ENCODE results near the gene TOX4. TPM values are rescaled to one million over a fixed set of nuclear protein-coding genes. Genes with fewer than 3 reads are reported as not detected.

TOX4 gene
- total RNA-seq, 1 experiment from 2014 or later, result 50.1 TPM

DNA sequence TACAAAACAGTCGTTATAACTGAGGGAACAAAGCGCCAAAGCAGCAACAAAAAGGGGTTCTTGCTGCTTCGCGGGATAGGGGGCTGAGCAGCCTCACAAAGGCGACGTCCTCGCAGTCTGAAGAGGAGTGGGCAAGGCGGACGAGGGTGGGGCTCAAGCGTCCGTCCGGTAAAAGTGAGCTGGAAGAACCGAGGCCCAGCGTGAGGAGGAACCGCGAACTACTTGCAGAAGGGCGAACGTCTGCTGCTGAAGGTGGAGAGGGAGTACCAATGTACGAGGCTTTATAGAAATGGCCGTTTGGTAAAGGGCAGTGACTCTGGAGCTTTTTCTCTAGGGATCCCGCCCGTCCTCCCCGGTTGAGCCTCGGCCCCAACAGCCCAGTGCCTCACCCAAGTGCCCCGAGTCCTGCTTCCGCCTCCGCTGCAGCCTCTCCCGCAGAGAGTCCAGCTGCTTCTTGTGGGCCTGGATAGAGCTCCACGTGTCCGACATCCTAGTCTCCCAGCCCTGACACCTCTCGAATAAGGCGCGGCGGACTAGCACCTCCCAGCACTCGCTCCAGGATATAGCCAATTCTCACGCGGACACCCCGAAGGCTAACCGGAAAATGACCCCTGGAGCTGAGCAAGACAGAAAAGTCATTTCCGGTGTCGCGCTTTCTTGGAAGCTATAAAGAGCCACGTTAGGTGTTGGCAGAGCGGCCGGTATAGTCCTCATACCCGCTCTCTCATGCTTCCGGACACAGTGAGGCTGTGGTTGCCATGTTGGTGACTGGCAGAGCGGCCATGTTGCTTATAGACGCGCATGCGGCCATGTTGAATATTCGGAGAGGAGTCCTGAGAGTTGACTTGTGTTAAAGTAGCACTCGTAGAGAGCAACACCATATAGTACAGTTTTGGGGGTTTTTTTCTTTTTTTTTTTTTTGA lies 34.0 kb downstream of the TOX4 start, which contains the start of gene METTL3:
Gene METTL3 (minus strand): TSS at position 606 of the 923 bp plus-strand sequence. CDS start 117 bp downstream, at position 489.
- H3K27ac ChIP-seq (ENCODE audit: low read length), result peak within 1 kb of the TSS; percentile 95
- CTCF ChIA-PET, result interaction anchor here (1.0 kb wide), 2 partner anchors 13 to 22 kb away, joined by 3 read pairs; no protein-coding TSS in a partner anchor
- H3K4me3 ChIP-seq (ENCODE audit: low read depth in 2 of 2, low read length in 2 of 2), result peak within 1 kb of the TSS; percentile 98
- no peaks in the 10 kb centered on the region for H3K9me3 ChIP-seq (ENCODE audit: control insufficient read depth, insufficient read depth, low read depth, low read length)
- POLR2A ChIA-PET, result interaction anchor here (0.6 to 1.0 kb wide), 3 partner anchors 15 to 134 kb away, joined by 3 to 12 read pairs (median 3); partner anchors contain the start of gene SALL2
- peak; percentile 100 for ATAC-seq
- in situ Hi-C loops (cut with HindIII; ENCODE audit: low pct_unique_long_range_greater_than_20kb, low sequenced_read_pairs), result no loop called here
- TF ChIP-seq SIN3A (IDR thresholded peaks at IDR 0.05; ENCODE audit: borderline replicate concordance, insufficient read depth, low read depth, low read length), result no peak
- peak; percentile 80 for TF ChIP-seq POLR2AphosphoS5 (IDR thresholded peaks at IDR 0.05; ENCODE audit: low read depth, low read length)
- BruUV-seq (replicated peaks), result no TSS peak
- DNase-seq (ENCODE audit: low read depth, low spot score), result peak; percentile 90
- intact Hi-C loops (cut with micrococcal nuclease; ENCODE audit: unreplicated experiment), result no loop called here
- peaks cover 9% of the 10 kb centered on the region for H3K4me1 ChIP-seq (ENCODE audit: control insufficient read depth, insufficient read depth, low read length)
- H3K36me3 ChIP-seq (ENCODE audit: control insufficient read depth, insufficient read depth, low read length), result peaks cover 2% of the 10 kb centered on the region; the same call in 1 of the 2 replicates
- H3K27me3 ChIP-seq (ENCODE audit: control insufficient read depth, insufficient read depth, low read length), result no peaks in the 10 kb centered on the region

DNA sequence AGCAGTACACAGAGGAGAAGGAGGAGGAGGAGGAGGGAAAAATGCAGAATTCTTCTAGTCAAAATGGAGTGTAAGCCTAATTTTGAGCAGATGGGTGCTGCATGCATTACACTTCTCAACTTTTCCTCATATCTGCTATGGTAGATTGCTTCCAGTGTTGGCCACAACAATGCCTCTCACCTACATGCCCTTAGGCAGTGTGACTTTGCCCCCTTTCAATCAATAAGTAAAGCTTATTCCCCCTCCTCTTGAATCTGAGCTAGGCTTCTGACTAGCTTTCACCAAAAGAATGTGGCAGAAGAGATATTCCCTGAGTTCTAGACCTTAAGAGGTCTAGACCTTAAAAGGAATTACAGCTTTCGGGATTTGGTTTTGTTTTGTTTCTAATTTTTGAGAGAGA lies 37.3 kb downstream of the TOX4 start:
- BruUV-seq (replicated peaks), result no TSS peak
- intact Hi-C loops (cut with micrococcal nuclease; ENCODE audit: unreplicated experiment) (no loop called here), in situ Hi-C loops (cut with HindIII; ENCODE audit: low pct_unique_long_range_greater_than_20kb, low sequenced_read_pairs) (no loop called here)
- peaks cover 9% of the 10 kb centered on the region for H3K4me1 ChIP-seq (ENCODE audit: control insufficient read depth, insufficient read depth, low read length)
- DNase-seq (ENCODE audit: low read depth, low spot score), result no peak
- H3K27ac ChIP-seq (ENCODE audit: low read length), result no peak overlapping the region
- no peak overlapping the region for H3K4me3 ChIP-seq (ENCODE audit: low read depth in 2 of 2, low read length in 2 of 2)
- peaks cover 2% of the 10 kb centered on the region; the same call in 1 of the 2 replicates for H3K36me3 ChIP-seq (ENCODE audit: control insufficient read depth, insufficient read depth, low read length)
- CTCF ChIA-PET, result no interaction called here
- POLR2A ChIA-PET, result no interaction called here
- no peak for TF ChIP-seq TCF7L2 (IDR thresholded peaks at IDR 0.05; ENCODE audit: low read depth, low read length)
- no peak for TF ChIP-seq SIN3A (IDR thresholded peaks at IDR 0.05; ENCODE audit: borderline replicate concordance, insufficient read depth, low read depth, low read length)
- TF ChIP-seq POLR2AphosphoS5 (IDR thresholded peaks at IDR 0.05; ENCODE audit: low read depth, low read length), result no peak
- TF ChIP-seq, protein P1, sequence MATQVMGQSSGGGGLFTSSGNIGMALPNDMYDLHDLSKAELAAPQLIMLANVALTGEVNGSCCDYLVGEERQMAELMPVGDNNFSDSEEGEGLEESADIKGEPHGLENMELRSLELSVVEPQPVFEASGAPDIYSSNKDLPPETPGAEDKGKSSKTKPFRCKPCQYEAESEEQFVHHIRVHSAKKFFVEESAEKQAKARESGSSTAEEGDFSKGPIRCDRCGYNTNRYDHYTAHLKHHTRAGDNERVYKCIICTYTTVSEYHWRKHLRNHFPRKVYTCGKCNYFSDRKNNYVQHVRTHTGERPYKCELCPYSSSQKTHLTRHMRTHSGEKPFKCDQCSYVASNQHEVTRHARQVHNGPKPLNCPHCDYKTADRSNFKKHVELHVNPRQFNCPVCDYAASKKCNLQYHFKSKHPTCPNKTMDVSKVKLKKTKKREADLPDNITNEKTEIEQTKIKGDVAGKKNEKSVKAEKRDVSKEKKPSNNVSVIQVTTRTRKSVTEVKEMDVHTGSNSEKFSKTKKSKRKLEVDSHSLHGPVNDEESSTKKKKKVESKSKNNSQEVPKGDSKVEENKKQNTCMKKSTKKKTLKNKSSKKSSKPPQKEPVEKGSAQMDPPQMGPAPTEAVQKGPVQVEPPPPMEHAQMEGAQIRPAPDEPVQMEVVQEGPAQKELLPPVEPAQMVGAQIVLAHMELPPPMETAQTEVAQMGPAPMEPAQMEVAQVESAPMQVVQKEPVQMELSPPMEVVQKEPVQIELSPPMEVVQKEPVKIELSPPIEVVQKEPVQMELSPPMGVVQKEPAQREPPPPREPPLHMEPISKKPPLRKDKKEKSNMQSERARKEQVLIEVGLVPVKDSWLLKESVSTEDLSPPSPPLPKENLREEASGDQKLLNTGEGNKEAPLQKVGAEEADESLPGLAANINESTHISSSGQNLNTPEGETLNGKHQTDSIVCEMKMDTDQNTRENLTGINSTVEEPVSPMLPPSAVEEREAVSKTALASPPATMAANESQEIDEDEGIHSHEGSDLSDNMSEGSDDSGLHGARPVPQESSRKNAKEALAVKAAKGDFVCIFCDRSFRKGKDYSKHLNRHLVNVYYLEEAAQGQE (IDR thresholded peaks at IDR 0.05; ENCODE audit: insufficient read depth in 1 of 2, low read depth in 2 of 2, low read length in 1 of 2), result no peak
- TF ChIP-seq, protein P2, sequence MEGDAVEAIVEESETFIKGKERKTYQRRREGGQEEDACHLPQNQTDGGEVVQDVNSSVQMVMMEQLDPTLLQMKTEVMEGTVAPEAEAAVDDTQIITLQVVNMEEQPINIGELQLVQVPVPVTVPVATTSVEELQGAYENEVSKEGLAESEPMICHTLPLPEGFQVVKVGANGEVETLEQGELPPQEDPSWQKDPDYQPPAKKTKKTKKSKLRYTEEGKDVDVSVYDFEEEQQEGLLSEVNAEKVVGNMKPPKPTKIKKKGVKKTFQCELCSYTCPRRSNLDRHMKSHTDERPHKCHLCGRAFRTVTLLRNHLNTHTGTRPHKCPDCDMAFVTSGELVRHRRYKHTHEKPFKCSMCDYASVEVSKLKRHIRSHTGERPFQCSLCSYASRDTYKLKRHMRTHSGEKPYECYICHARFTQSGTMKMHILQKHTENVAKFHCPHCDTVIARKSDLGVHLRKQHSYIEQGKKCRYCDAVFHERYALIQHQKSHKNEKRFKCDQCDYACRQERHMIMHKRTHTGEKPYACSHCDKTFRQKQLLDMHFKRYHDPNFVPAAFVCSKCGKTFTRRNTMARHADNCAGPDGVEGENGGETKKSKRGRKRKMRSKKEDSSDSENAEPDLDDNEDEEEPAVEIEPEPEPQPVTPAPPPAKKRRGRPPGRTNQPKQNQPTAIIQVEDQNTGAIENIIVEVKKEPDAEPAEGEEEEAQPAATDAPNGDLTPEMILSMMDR (IDR thresholded peaks at IDR 0.05), result no peak
- H3K9me3 ChIP-seq (ENCODE audit: control insufficient read depth, insufficient read depth, low read depth, low read length), result no peaks in the 10 kb centered on the region
- no peak for ATAC-seq
- H3K27me3 ChIP-seq (ENCODE audit: control insufficient read depth, insufficient read depth, low read length), result no peaks in the 10 kb centered on the region

Data from Panc1 (cell line).